ENCODE measurements around the gene GDF9. TPM values are rescaled to one million over a fixed set of nuclear protein-coding genes. Genes with fewer than 3 reads are reported as not detected.

GDF9 gene
- total RNA-seq, 4 donors from 2014 or later: 0.47 to 4.8 (median 0.90) TPM

- Histone ChIP-seq H3K4me1 (peaks cover 6% of the 10 kb centered on the region), H3K9me3 (no peaks in the 10 kb centered on the region), H3K27me3 (no peaks in the 10 kb centered on the region), H3K4me3 (no peak overlapping the region), H3K27ac (no peak overlapping the region), H3K36me3 (peaks cover 55% of the 10 kb centered on the region)
- TF ChIP-seq POLR2A (IDR thresholded peaks at IDR 0.05): no peak
- no peak for TF ChIP-seq POLR2AphosphoS5 (IDR thresholded peaks at IDR 0.05)
- no peak for TF ChIP-seq CTCF (IDR thresholded peaks at IDR 0.05)
- no peak for TF ChIP-seq EP300 (IDR thresholded peaks at IDR 0.05)
- DNase-seq (ENCODE audit: low spot score in 2 of 2): no peak
- 92% methylated on average over 4 of the region's 4 CpGs for WGBS
These were observed 34.8 kb upstream of the GDF9 start for GRCh38 chr5:132901036-132901435.

- Histone ChIP-seq H3K36me3 (peaks cover 77% of the 10 kb centered on the region), H3K27ac (no peak overlapping the region), H3K27me3 (no peaks in the 10 kb centered on the region), H3K4me1 (no peaks in the 10 kb centered on the region), H3K9me3 (no peaks in the 10 kb centered on the region), H3K4me3 (no peak overlapping the region)
- TF ChIP-seq EP300 (IDR thresholded peaks at IDR 0.05): no peak
- TF ChIP-seq POLR2AphosphoS5 (IDR thresholded peaks at IDR 0.05): no peak
- TF ChIP-seq POLR2A (IDR thresholded peaks at IDR 0.05): no peak
- DNase-seq (ENCODE audit: low spot score in 2 of 2): no peak
- 74% methylated on average over 3 of the region's 3 CpGs for WGBS
These were observed 31.8 kb upstream of the GDF9 start for GRCh38 chr5:132898094-132898493.

GRCh38 chr5:132896685-132897084 is 30.4 kb upstream of the GDF9 start:
- 87% methylated on average over 7 of the region's 7 CpGs for WGBS
- H3K27ac ChIP-seq: no peak overlapping the region

DNA sequence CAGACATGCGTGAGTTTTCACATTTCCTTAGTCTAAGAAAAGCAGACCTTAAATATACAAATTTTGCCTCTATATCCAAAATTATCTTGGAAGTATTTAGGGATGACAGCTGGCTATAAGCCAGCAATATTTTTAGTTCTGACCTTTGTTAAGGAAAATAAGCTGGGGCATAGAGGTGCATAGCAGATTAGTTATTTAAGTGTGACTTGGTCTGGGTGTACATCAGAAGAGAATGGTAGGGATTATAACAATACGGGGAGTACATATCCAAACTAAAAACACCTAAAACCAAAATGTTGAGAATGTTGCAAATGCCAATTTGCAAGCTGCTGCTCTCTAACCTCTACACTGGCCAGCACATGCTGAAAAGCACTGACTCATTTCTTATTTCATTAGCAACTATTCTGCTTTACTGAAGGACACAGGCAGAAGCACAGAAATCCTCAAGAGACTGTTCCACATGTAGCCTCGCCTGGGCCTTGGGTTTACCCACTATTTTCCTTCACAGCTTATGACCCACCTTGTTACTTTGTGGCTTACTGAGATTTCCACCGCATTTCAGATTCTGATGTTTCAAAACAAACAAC is 29.5 kb upstream of the GDF9 start:
- peaks cover 85% of the 10 kb centered on the region for H3K36me3 ChIP-seq
- H3K9me3 ChIP-seq: no peaks in the 10 kb centered on the region
- no peaks in the 10 kb centered on the region for H3K27me3 ChIP-seq
- no peak overlapping the region for H3K27ac ChIP-seq
- no peak for TF ChIP-seq POLR2AphosphoS5 (IDR thresholded peaks at IDR 0.05)
- no peak for TF ChIP-seq POLR2A (IDR thresholded peaks at IDR 0.05)
- H3K4me1 ChIP-seq: no peaks in the 10 kb centered on the region
- WGBS: 91% methylated on average over 4 of the region's 4 CpGs
- DNase-seq (ENCODE audit: low spot score in 2 of 2): no peak
- H3K4me3 ChIP-seq: no peak overlapping the region

More at GRCh38 chr5:132896685-132897084, 30.4 kb upstream of the GDF9 start:
- TF ChIP-seq CTCF (IDR thresholded peaks at IDR 0.05): no peak
- no peak for TF ChIP-seq POLR2A (IDR thresholded peaks at IDR 0.05)
- no peak for TF ChIP-seq POLR2AphosphoS5 (IDR thresholded peaks at IDR 0.05)
- TF ChIP-seq EP300 (IDR thresholded peaks at IDR 0.05): no peak
- Histone ChIP-seq H3K4me1 (no peaks in the 10 kb centered on the region), H3K4me3 (no peak overlapping the region), H3K27me3 (no peaks in the 10 kb centered on the region), H3K36me3 (peaks cover 83% of the 10 kb centered on the region), H3K9me3 (no peaks in the 10 kb centered on the region)
- no peak for DNase-seq (ENCODE audit: low spot score in 2 of 2)

DNA sequence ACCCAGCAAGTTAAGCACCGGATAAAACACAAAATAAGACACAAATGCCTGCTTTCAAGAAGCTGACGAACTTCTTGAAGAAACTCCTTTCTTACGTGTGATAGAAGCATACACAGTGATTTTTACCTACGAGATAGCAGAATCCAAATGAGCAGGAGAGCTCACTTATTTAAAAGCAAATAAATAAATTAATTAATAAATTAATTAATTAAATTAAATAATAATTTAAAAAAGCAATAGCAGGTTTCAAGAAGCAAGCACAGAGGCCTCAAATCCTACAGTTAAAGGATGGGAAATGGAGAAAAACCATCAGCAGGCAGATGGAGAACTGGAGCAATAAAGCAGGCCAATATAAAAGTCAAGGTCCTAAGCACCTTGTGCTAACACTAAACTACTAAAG is 24.5 kb upstream of the GDF9 start:
- H3K9me3 ChIP-seq: no peaks in the 10 kb centered on the region

DNA sequence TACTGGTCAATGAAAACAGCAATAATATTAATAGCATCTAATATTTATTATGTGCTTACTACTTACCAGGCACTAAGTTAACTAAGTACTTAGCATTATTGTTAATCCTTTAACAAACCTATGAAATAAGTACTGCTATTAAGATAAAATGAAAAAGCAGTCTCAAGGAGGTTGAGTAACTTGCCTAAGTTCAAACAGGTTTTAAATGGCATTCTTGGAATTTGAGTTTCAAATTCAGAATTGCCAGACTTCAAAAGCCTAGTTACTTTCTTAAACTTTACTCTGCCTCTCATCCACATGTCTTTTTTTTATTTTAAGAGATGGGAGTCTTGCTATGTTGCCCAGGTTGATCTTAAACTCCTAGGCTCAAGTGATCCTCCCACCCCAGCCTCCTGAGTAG is 23.2 kb upstream of the GDF9 start:
- no peak overlapping the region for H3K27ac ChIP-seq
- H3K27me3 ChIP-seq: no peaks in the 10 kb centered on the region
- no peak overlapping the region for H3K4me3 ChIP-seq
- H3K36me3 ChIP-seq: peaks cover 96% of the 10 kb centered on the region
- H3K9me3 ChIP-seq: no peaks in the 10 kb centered on the region
- DNase-seq (ENCODE audit: low spot score in 2 of 2): no peak
- H3K4me1 ChIP-seq: no peaks in the 10 kb centered on the region
- TF ChIP-seq EP300 (IDR thresholded peaks at IDR 0.05) (no peak), CTCF (IDR thresholded peaks at IDR 0.05) (no peak), POLR2AphosphoS5 (IDR thresholded peaks at IDR 0.05) (no peak), POLR2A (IDR thresholded peaks at IDR 0.05) (no peak)

More for the DNA sequence above, 24.5 kb upstream of the GDF9 start:
- H3K4me1 ChIP-seq: no peaks in the 10 kb centered on the region
- no peaks in the 10 kb centered on the region for H3K27me3 ChIP-seq
- 97% methylated on average over 4 of the region's 4 CpGs for WGBS
- DNase-seq (ENCODE audit: low spot score in 2 of 2): no peak
- no peak overlapping the region for H3K4me3 ChIP-seq
- peaks cover 98% of the 10 kb centered on the region for H3K36me3 ChIP-seq
- TF ChIP-seq EP300 (IDR thresholded peaks at IDR 0.05) (no peak), CTCF (IDR thresholded peaks at IDR 0.05) (no peak), POLR2AphosphoS5 (IDR thresholded peaks at IDR 0.05) (no peak), POLR2A (IDR thresholded peaks at IDR 0.05) (no peak)
- no peak overlapping the region for H3K27ac ChIP-seq
